ENCODE results near the gene NOS3. TPM values are rescaled to one million over a fixed set of nuclear protein-coding genes. Genes with fewer than 3 reads are reported as not detected.

NOS3 gene
- total and polyA plus RNA-seq, 9 of the 15 experiments (the other 6 are each of a cell fraction or from before 2014, with no cell fraction given) = 1.1 to 121 (median 23.6) TPM

DNA sequence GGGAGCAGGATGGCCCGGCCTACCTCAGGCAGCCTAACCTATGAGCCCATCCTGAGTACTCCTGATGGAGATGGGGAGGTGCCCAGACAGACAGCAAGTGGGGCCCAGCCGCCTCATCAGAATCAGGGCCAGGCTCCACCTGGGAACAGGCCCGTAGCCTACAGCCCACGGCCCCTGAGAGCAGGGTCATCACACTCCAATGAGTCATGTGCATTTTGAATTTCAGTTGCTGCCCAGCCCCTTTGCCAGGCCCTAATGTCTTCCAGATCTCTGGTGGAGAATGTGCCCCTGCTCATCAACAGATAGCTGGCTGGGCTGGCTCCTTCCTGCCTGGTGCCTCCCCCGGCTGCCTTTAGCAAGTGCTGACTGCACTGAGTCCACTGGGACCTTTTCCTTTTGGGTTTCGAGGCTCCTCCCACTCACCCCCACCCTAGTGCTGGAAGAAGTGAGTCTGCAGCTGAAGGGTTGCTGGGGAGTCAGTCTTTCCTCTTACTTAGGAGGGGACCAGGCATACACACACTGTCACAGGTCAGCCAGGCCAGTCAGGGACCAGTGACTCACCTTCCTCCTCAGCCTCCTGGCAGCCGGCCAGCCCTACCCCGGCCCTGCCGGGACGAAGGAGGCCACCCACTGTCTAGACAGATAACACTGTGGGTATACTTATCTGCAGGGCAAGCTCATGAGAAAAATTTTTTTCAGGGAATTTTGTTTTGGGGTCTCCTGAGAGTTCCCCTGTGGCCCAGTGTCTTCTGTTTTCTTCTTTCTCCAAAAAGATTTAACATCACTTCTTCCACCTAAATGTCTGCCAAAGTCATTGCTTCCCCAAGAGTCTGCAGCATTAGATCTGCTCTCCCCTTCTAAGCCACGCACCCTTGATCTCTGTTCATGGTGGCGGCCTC, 48.4 kb downstream of the NOS3 start (continued):
- TF ChIP-seq, protein P1, sequence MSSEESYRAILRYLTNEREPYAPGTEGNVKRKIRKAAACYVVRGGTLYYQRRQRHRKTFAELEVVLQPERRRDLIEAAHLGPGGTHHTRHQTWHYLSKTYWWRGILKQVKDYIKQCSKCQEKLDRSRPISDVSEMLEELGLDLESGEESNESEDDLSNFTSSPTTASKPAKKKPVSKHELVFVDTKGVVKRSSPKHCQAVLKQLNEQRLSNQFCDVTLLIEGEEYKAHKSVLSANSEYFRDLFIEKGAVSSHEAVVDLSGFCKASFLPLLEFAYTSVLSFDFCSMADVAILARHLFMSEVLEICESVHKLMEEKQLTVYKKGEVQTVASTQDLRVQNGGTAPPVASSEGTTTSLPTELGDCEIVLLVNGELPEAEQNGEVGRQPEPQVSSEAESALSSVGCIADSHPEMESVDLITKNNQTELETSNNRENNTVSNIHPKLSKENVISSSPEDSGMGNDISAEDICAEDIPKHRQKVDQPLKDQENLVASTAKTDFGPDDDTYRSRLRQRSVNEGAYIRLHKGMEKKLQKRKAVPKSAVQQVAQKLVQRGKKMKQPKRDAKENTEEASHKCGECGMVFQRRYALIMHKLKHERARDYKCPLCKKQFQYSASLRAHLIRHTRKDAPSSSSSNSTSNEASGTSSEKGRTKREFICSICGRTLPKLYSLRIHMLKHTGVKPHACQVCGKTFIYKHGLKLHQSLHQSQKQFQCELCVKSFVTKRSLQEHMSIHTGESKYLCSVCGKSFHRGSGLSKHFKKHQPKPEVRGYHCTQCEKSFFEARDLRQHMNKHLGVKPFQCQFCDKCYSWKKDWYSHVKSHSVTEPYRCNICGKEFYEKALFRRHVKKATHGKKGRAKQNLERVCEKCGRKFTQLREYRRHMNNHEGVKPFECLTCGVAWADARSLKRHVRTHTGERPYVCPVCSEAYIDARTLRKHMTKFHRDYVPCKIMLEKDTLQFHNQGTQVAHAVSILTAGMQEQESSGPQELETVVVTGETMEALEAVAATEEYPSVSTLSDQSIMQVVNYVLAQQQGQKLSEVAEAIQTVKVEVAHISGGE (CRISPR knock-in tag; IDR thresholded peaks at IDR 0.05) = peak in 1 of 3 experiments; percentile 62; a peak in 1 of 6 replicates
- TF ChIP-seq HNRNPH1 (optimal IDR thresholded peaks at IDR 0.05; ENCODE audit: low read depth, low read length) = no peak
- peak; percentile 92 for TF ChIP-seq TCF3 (CRISPR knock-in tag; IDR thresholded peaks at IDR 0.05)
- no peak for TF ChIP-seq ZNF778 (CRISPR knock-in tag; IDR thresholded peaks at IDR 0.05)
- no peak for TF ChIP-seq ARHGAP35 (IDR thresholded peaks at IDR 0.05; ENCODE audit: partially characterized antibody)
- TF ChIP-seq PRPF4 (IDR thresholded peaks at IDR 0.05; ENCODE audit: insufficient read depth, low read depth, low read length, poor library complexity, severe bottlenecking) = no peak
- TF ChIP-seq NCOA2 (IDR thresholded peaks at IDR 0.05; ENCODE audit: partially characterized antibody in 2 of 2) = no peak
- peak; percentile 92 for TF ChIP-seq TEAD4 (IDR thresholded peaks at IDR 0.05; ENCODE audit: low read length)
- TF ChIP-seq TEAD4 (CRISPR knock-in tag; IDR thresholded peaks at IDR 0.05; ENCODE audit: borderline replicate concordance) = no peak
- TF ChIP-seq ZNF175 (CRISPR knock-in tag; IDR thresholded peaks at IDR 0.05; ENCODE audit: low read depth) = peak; percentile 69; the same call in 1 of the 2 replicates
- no peak for TF ChIP-seq ZC3H8 (IDR thresholded peaks at IDR 0.05)
- TF ChIP-seq, protein P2, sequence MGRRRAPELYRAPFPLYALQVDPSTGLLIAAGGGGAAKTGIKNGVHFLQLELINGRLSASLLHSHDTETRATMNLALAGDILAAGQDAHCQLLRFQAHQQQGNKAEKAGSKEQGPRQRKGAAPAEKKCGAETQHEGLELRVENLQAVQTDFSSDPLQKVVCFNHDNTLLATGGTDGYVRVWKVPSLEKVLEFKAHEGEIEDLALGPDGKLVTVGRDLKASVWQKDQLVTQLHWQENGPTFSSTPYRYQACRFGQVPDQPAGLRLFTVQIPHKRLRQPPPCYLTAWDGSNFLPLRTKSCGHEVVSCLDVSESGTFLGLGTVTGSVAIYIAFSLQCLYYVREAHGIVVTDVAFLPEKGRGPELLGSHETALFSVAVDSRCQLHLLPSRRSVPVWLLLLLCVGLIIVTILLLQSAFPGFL (CRISPR knock-in tag; IDR thresholded peaks at IDR 0.05) = peak; percentile 88; the same call in 1 of the 2 replicates
- TF ChIP-seq, protein P3, sequence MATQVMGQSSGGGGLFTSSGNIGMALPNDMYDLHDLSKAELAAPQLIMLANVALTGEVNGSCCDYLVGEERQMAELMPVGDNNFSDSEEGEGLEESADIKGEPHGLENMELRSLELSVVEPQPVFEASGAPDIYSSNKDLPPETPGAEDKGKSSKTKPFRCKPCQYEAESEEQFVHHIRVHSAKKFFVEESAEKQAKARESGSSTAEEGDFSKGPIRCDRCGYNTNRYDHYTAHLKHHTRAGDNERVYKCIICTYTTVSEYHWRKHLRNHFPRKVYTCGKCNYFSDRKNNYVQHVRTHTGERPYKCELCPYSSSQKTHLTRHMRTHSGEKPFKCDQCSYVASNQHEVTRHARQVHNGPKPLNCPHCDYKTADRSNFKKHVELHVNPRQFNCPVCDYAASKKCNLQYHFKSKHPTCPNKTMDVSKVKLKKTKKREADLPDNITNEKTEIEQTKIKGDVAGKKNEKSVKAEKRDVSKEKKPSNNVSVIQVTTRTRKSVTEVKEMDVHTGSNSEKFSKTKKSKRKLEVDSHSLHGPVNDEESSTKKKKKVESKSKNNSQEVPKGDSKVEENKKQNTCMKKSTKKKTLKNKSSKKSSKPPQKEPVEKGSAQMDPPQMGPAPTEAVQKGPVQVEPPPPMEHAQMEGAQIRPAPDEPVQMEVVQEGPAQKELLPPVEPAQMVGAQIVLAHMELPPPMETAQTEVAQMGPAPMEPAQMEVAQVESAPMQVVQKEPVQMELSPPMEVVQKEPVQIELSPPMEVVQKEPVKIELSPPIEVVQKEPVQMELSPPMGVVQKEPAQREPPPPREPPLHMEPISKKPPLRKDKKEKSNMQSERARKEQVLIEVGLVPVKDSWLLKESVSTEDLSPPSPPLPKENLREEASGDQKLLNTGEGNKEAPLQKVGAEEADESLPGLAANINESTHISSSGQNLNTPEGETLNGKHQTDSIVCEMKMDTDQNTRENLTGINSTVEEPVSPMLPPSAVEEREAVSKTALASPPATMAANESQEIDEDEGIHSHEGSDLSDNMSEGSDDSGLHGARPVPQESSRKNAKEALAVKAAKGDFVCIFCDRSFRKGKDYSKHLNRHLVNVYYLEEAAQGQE (IDR thresholded peaks at IDR 0.05; ENCODE audit: borderline replicate concordance) = peak; percentile 87
- TF ChIP-seq, protein P3 (CRISPR knock-in tag; IDR thresholded peaks at IDR 0.05; ENCODE audit: low read depth) = no peak

Data from K562 (cell line).